H1 (cell line): Measurements from ENCODE around the gene NRXN3. TPM values are rescaled to one million over a fixed set of nuclear protein-coding genes. Genes with fewer than 3 reads are reported as not detected.

ENCODE experiments used
- BACH1 ChIP-seq: IDR thresholded peaks from 2 replicates; pipeline ENCODE4 v1.6.1; 2012; ENCODE audit warnings: low read length, improper control_type of control experiment
- CBX5 ChIP-seq: fragments of 300-800, 300-1000 bp; sonication (generic); IDR thresholded peaks from 2 replicates; pipeline ENCODE4 v1.7.1; 2016; ENCODE audit warnings: antibody characterized with exemption, low read length, low read depth
- CTBP2 ChIP-seq: IDR thresholded peaks from 2 replicates; pipeline ENCODE4 v1.7.0; 2011; ENCODE audit warnings: borderline replicate concordance, mild to moderate bottlenecking, moderate library complexity, mixed read lengths, low read length; ENCODE audit not compliant: insufficient read depth, insufficient read length
- CTCF ChIP-seq, 3 experiments: IDR thresholded peaks; 1 replicate in 2 of 3; 2 replicates in 1 of 3; pipeline versions ENCODE4 v1.5.1 to v1.6.1; 2011; ENCODE audit warnings: low read length in 3 of 3, mild to moderate bottlenecking in 3 of 3, inconsistent platforms in 2 of 3, low read depth in 1 of 3, moderate library complexity in 1 of 3; ENCODE audit not compliant: insufficient read depth in 1 of 3; ENCODE audit errors: control extremely low read depth in 1 of 3
- JUN ChIP-seq: IDR thresholded peaks from 2 replicates; pipeline ENCODE4 v1.6.1; 2011; ENCODE audit warnings: low read depth, mild to moderate bottlenecking, improper control_type of control experiment, low read length
- RBBP5 ChIP-seq: IDR thresholded peaks from 2 replicates; pipeline ENCODE4 v1.7.1; 2012; ENCODE audit warnings: low read depth, mild to moderate bottlenecking, inconsistent platforms, low read length, moderate library complexity, borderline replicate concordance
- SIX5 ChIP-seq: IDR thresholded peaks from 2 replicates; pipeline ENCODE4 v1.6.1; 2011; ENCODE audit warnings: mild to moderate bottlenecking, low read depth, low read length
- TEAD4 ChIP-seq: IDR thresholded peaks from 2 replicates; pipeline ENCODE4 v1.6.1; 2012; ENCODE audit warnings: low read depth, low read length, inconsistent platforms, mixed read lengths
- polyA plus RNA-seq, 7 experiments: library from polyadenylated mRNA; depleted of rRNA in 3 of 7; stranded (reverse) in 5 of 7; unstranded in 2 of 7; fragments of >200 nt in 5 of 7; fragments of 200-250 nt in 2 of 7; gene quantifications; 1 replicate in 5 of 7; 2 replicates in 1 of 7; 4 replicates in 1 of 7; pipeline versions ENCODE4 v1.2.1 to v1.2.3, GENCODE V29; 2011 to 2013; ENCODE audit warnings: missing spikeins in 2 of 7, mixed read lengths in 2 of 7
- total RNA-seq: library from RNA; stranded (reverse); fragmentation: NEBNext Ultra II Directional; extraction: Animal tissue kit (Norgen Biotek cat#: 25700); gene quantifications from 2 replicates; pipeline ENCODE4 v1.2.1, GENCODE V29; 2021
- TF ChIP-seq, protein P1 (sequence below): fragments of 300-600 bp; sonication (generic); IDR thresholded peaks from 2 replicates; pipeline ENCODE4 v1.7.1; 2012; ENCODE audit warnings: low read length, moderate library complexity, mild to moderate bottlenecking, inconsistent platforms; ENCODE audit not compliant: insufficient replicate concordance

The NRXN3 gene
- total and polyA plus RNA-seq, 2 of the 8 experiments (the other 6 are each of a cell fraction or from before 2014, with no cell fraction given), result 2.6 to 4.1 TPM

GRCh38 chr14:79573486-79573885, 1403.3 kb downstream of the NRXN3 start (continued):
- TF ChIP-seq, protein P1, sequence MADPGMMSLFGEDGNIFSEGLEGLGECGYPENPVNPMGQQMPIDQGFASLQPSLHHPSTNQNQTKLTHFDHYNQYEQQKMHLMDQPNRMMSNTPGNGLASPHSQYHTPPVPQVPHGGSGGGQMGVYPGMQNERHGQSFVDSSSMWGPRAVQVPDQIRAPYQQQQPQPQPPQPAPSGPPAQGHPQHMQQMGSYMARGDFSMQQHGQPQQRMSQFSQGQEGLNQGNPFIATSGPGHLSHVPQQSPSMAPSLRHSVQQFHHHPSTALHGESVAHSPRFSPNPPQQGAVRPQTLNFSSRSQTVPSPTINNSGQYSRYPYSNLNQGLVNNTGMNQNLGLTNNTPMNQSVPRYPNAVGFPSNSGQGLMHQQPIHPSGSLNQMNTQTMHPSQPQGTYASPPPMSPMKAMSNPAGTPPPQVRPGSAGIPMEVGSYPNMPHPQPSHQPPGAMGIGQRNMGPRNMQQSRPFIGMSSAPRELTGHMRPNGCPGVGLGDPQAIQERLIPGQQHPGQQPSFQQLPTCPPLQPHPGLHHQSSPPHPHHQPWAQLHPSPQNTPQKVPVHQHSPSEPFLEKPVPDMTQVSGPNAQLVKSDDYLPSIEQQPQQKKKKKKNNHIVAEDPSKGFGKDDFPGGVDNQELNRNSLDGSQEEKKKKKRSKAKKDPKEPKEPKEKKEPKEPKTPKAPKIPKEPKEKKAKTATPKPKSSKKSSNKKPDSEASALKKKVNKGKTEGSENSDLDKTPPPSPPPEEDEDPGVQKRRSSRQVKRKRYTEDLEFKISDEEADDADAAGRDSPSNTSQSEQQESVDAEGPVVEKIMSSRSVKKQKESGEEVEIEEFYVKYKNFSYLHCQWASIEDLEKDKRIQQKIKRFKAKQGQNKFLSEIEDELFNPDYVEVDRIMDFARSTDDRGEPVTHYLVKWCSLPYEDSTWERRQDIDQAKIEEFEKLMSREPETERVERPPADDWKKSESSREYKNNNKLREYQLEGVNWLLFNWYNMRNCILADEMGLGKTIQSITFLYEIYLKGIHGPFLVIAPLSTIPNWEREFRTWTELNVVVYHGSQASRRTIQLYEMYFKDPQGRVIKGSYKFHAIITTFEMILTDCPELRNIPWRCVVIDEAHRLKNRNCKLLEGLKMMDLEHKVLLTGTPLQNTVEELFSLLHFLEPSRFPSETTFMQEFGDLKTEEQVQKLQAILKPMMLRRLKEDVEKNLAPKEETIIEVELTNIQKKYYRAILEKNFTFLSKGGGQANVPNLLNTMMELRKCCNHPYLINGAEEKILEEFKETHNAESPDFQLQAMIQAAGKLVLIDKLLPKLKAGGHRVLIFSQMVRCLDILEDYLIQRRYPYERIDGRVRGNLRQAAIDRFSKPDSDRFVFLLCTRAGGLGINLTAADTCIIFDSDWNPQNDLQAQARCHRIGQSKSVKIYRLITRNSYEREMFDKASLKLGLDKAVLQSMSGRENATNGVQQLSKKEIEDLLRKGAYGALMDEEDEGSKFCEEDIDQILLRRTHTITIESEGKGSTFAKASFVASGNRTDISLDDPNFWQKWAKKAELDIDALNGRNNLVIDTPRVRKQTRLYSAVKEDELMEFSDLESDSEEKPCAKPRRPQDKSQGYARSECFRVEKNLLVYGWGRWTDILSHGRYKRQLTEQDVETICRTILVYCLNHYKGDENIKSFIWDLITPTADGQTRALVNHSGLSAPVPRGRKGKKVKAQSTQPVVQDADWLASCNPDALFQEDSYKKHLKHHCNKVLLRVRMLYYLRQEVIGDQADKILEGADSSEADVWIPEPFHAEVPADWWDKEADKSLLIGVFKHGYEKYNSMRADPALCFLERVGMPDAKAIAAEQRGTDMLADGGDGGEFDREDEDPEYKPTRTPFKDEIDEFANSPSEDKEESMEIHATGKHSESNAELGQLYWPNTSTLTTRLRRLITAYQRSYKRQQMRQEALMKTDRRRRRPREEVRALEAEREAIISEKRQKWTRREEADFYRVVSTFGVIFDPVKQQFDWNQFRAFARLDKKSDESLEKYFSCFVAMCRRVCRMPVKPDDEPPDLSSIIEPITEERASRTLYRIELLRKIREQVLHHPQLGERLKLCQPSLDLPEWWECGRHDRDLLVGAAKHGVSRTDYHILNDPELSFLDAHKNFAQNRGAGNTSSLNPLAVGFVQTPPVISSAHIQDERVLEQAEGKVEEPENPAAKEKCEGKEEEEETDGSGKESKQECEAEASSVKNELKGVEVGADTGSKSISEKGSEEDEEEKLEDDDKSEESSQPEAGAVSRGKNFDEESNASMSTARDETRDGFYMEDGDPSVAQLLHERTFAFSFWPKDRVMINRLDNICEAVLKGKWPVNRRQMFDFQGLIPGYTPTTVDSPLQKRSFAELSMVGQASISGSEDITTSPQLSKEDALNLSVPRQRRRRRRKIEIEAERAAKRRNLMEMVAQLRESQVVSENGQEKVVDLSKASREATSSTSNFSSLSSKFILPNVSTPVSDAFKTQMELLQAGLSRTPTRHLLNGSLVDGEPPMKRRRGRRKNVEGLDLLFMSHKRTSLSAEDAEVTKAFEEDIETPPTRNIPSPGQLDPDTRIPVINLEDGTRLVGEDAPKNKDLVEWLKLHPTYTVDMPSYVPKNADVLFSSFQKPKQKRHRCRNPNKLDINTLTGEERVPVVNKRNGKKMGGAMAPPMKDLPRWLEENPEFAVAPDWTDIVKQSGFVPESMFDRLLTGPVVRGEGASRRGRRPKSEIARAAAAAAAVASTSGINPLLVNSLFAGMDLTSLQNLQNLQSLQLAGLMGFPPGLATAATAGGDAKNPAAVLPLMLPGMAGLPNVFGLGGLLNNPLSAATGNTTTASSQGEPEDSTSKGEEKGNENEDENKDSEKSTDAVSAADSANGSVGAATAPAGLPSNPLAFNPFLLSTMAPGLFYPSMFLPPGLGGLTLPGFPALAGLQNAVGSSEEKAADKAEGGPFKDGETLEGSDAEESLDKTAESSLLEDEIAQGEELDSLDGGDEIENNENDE, result no peak
- no peak for TF ChIP-seq JUN
- no peak for TF ChIP-seq TEAD4
- no peak for TF ChIP-seq SIX5
- no peak for TF ChIP-seq CTBP2
- TF ChIP-seq CBX5, result no peak
- TF ChIP-seq BACH1, result no peak
- no peak for TF ChIP-seq RBBP5
- no peak for TF ChIP-seq CTCF (IDR thresholded peaks at IDR 0.05; ENCODE audit: control extremely low read depth in 1 of 3, insufficient read depth in 1 of 3, low read depth in 1 of 3, low read length in 3 of 3)
